Non-pigmented ciliary epithelial cell (primary cell): Measurements from ENCODE around the gene INTS2.
"Not testable (repeated sequence)": the region's sequence is repeated elsewhere in the genome, so short reads cannot be mapped to it uniquely, and the experiment has no call there.

Source experiments
- DNase-seq: peaks from one replicate; pipeline ENCODE4 v3.0.0-alpha.2; 2010; ENCODE audit warnings: low read depth

The INTS2 gene

GRCh38 chr17:61897548-61898180, 30.1 kb downstream of the INTS2 start:
- no peak for DNase-seq

GRCh38 chr17:61895391-61895790, 32.4 kb downstream of the INTS2 start:
- no peak for DNase-seq

DNA sequence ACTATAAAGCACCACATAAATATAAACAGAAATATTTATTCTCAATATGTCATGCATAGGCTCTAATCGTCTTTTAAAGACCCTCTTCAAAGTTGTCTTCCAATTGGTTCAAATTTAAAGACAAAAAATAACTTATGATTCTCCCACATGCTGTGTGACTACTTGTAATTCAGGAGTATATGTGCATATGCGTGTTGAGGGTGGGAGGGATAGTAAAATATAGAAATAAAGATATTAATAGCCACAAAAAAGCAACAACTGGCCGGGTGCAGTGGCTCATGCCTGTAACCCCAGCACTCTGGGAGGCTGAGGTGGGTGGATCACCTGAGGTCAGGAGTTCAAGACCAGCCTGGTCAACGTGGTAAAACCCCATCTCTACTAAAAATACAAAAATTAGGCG, 33.5 kb downstream of the INTS2 start:
- not testable (repeated sequence) for DNase-seq

GRCh38 chr17:61887733-61888132, 40.0 kb downstream of the INTS2 start:
- DNase-seq = not testable (repeated sequence)

- not testable (repeated sequence) for DNase-seq
Observed at GRCh38 chr17:61885865-61886264, 41.9 kb downstream of the INTS2 start.

DNA sequence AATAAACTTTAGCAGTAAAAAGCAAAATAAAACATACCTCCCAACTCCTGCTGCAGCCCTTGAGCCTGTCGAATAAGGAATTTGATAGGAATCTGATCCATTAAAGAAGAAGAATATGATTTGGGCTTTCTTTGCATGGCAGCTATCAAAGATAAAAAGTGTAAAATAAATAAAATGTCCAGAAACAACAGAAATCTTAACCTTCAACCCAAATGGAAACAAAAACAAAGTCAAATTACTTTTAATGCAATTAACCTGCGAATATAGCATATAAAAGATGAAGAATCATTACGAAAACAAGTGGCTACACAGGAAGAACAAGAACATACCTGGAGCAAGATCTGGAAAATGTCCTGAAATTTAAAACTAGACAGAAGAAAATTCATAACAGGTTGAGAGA, 42.9 kb downstream of the INTS2 start:
- DNase-seq = no peak

- DNase-seq = no peak
Observed at GRCh38 chr17:61880589-61881102, 47.1 kb downstream of the INTS2 start.

GRCh38 chr17:61878984-61879612, 48.7 kb downstream of the INTS2 start:
- DNase-seq = no peak

DNA sequence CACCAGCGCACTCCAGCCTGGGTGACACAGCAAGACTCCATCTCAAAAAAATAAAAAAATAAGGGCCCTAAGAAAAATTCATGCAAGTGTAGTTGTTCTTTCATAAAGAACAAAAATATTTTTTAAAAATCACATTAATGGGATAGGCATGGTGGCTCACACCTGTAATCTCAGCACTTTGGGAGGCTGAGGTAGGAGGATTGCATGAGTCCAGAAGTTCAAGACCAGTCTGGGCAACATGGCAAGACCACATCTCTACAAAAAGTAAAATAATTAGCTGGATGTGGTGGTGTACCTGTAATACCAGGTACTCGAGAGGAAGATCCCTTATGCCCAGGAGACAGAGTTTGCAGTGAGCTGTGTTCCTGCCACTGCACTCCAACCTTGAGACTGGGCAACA, 49.3 kb downstream of the INTS2 start:
- DNase-seq = no peak

GRCh38 chr17:61877837-61878236, 49.9 kb downstream of the INTS2 start:
- no peak for DNase-seq

DNA sequence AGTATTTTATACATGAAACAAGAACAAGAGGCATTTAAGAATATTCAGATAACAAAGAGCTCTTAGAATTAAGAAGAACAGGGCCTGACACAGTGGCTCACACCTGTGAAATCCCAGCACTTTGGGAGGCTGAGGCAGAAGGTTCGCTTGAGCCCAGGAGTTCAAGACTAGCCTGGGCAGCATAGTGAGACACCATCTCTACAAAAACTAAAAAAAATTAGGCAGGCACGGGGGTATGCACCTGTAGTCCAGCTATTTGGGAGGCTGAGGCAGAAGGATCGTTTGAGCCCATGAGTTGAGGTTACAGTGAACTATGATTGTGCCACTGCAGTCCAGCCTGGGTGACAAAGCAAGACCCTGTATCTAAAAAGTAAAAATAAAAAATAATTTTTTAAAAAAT, 52.0 kb downstream of the INTS2 start:
- no peak for DNase-seq

DNA sequence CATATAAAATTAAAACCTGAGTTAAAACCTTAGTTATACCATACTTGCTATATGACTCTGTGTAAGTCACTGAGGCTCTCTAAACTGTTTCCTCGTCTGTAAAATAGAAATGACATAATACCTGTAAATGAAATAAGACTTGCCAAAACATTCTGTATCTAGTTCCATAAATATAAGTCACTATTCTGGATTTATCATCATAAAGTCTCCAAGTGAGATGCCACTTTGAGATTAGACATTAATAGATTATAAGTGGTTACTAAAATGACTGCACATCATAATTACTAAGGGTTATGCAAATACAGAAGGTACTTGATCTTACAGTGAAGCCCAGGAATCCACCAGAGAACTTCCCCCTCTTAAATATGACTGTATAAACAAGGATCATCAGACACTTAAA, 52.5 kb downstream of the INTS2 start:
- DNase-seq = no peak

GRCh38 chr17:61874075-61874474, 53.7 kb downstream of the INTS2 start:
- no peak for DNase-seq

DNA sequence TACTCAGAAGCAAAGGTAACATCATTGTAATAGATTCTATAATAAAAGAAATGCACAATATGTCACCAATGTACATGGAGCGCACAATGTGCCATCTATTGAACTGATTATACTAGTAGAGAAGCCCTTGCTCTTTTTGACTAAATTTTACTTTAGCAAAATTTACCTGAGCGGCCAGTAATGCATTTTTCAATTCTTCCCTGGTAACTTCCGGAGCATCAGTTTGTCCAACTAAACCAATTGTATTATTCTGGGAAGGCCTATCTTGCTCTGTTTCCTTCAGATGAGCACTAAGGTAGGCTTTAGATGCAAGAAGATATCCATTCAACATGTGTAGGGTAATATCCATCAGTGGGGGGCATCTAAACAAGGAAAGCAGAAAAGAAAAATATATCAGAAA, 55.7 kb downstream of the INTS2 start:
- DNase-seq = no peak

- no peak for DNase-seq
Observed at GRCh38 chr17:61869138-61869537, 58.6 kb downstream of the INTS2 start.

DNA sequence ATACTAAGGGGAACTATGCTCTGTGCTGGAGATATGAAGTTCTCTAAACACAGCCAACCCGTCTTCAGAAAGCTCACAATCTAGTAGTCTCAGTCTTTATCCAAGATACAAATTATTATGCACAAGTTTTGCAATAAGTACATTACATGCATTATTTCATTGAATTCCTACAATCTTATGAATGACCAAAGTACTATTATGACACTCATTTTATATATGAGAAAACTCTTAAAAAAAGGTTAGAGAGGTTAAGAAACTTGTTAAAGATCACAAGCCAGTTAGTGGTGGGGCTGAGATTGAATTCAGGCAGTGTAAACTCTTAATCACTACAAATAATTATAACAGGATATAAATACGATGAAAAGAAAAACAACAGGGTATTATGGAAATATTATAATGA, 59.7 kb downstream of the INTS2 start:
- DNase-seq = no peak

- DNase-seq = no peak
Observed at GRCh38 chr17:61867033-61867432, 60.7 kb downstream of the INTS2 start.

GRCh38 chr17:61863801-61864126, 64.0 kb downstream of the INTS2 start:
- DNase-seq = no peak

- DNase-seq = peak; percentile 74
Observed at GRCh38 chr17:61862975-61863800, 64.6 kb downstream of the INTS2 start, which contains the start of gene BRIP1. TSS of gene BRIP1 (minus strand) at chr17:61863528. CDS start at chr17:61861539, 1,989 bp downstream.

- DNase-seq = no peak
Observed at GRCh38 chr17:61862105-61862574, 65.6 kb downstream of the INTS2 start.

DNA sequence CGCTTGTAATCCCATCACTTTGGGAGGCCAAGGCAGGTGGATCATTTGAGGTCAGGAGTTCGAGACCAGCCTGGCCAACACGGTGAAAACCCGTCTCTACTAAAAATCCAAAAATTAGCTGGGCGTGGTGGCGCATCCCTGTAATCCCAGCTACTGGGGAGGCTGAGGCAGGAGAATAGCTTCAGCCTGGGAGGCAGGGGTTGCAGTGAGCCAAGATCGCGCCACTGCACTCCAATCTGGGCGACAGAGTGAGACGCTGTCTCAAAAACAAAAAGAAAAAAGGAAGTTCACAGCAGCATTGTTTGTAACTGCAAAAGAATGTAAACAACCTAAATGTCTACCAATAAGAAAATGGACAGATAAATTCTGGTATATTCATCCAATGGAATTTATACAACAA, 67.4 kb downstream of the INTS2 start:
- DNase-seq = not testable (repeated sequence)

GRCh38 chr17:61856035-61856434, 71.7 kb downstream of the INTS2 start:
- DNase-seq = no peak

- no peak for DNase-seq
Observed at GRCh38 chr17:61852857-61853256, 74.9 kb downstream of the INTS2 start.
